ENCODE measurements around the gene ERV3-1. TPM values are rescaled to one million over a fixed set of nuclear protein-coding genes. Genes with fewer than 3 reads are reported as not detected.
"Not testable (repeated sequence)": the region's sequence is repeated elsewhere in the genome, so short reads cannot be mapped to it uniquely, and the experiment has no call there.

ERV3-1 gene
- total RNA-seq, 1 donor from 2014 or later, result 6.8 TPM

- peak; percentile 95 for DNase-seq
- H3K27ac ChIP-seq (replicated peaks), result peak overlapping the region; percentile 91
- H3K36me3 ChIP-seq, result no peaks in the 10 kb centered on the region
- TF ChIP-seq CTCF (IDR thresholded peaks at IDR 0.05; ENCODE audit: borderline replicate concordance), result no peak
- intact Hi-C loops (cut with micrococcal nuclease), result no loop called here
- H3K9me3 ChIP-seq (replicated peaks), result no peaks in the 10 kb centered on the region
- H3K27me3 ChIP-seq (ENCODE audit: low read depth), result no peaks in the 10 kb centered on the region
- peak overlapping the region; percentile 79 for H3K4me3 ChIP-seq
- peaks cover 20% of the 10 kb centered on the region for H3K4me1 ChIP-seq
These were observed 31.5 kb upstream of the ERV3-1 start for GRCh38 chr7:65037740-65038688.

- DNase-seq; H3K4me3 ChIP-seq; H3K9me3 ChIP-seq (replicated peaks); H3K36me3 ChIP-seq; H3K27me3 ChIP-seq (ENCODE audit: low read depth); intact Hi-C loops (cut with micrococcal nuclease): not testable (repeated sequence)
- Histone ChIP-seq H3K4me1 (peaks cover 20% of the 10 kb centered on the region), H3K27ac (replicated peaks) (peak overlapping the region; percentile 66)
These were observed 30.0 kb upstream of the ERV3-1 start for GRCh38 chr7:65036526-65036925.

- H3K4me3 ChIP-seq; DNase-seq; intact Hi-C loops (cut with micrococcal nuclease); H3K27me3 ChIP-seq (ENCODE audit: low read depth); H3K36me3 ChIP-seq; H3K9me3 ChIP-seq (replicated peaks): not testable (repeated sequence)
- Histone ChIP-seq H3K27ac (replicated peaks) (peak overlapping the region; percentile 66), H3K4me1 (peaks cover 20% of the 10 kb centered on the region)
These were observed 29.0 kb upstream of the ERV3-1 start for GRCh38 chr7:65035469-65035868.

GRCh38 chr7:65034120-65034782, 27.8 kb upstream of the ERV3-1 start:
- H3K27ac ChIP-seq (replicated peaks); intact Hi-C loops (cut with micrococcal nuclease); H3K9me3 ChIP-seq (replicated peaks): not testable (repeated sequence)

GRCh38 chr7:65033391-65033790, 26.9 kb upstream of the ERV3-1 start:
- H3K4me1 ChIP-seq; H3K4me3 ChIP-seq; intact Hi-C loops (cut with micrococcal nuclease); DNase-seq; H3K27ac ChIP-seq (replicated peaks); H3K36me3 ChIP-seq; H3K27me3 ChIP-seq (ENCODE audit: low read depth); H3K9me3 ChIP-seq (replicated peaks): not testable (repeated sequence)

More at GRCh38 chr7:65034120-65034782, 27.8 kb upstream of the ERV3-1 start:
- H3K4me1 ChIP-seq; H3K36me3 ChIP-seq; H3K27me3 ChIP-seq (ENCODE audit: low read depth); H3K4me3 ChIP-seq; DNase-seq: not testable (repeated sequence)

GRCh38 chr7:65025023-65025422, 18.5 kb upstream of the ERV3-1 start:
- H3K4me3 ChIP-seq; H3K36me3 ChIP-seq; H3K27me3 ChIP-seq (ENCODE audit: low read depth); intact Hi-C loops (cut with micrococcal nuclease); DNase-seq; H3K4me1 ChIP-seq; H3K9me3 ChIP-seq (replicated peaks); H3K27ac ChIP-seq (replicated peaks): not testable (repeated sequence)

- H3K4me3 ChIP-seq; intact Hi-C loops (cut with micrococcal nuclease); H3K36me3 ChIP-seq; H3K27me3 ChIP-seq (ENCODE audit: low read depth); DNase-seq; H3K27ac ChIP-seq (replicated peaks); H3K9me3 ChIP-seq (replicated peaks); H3K4me1 ChIP-seq: not testable (repeated sequence)
These were observed 14.5 kb upstream of the ERV3-1 start for GRCh38 chr7:65020978-65021377.

- DNase-seq; H3K9me3 ChIP-seq (replicated peaks); H3K27me3 ChIP-seq (ENCODE audit: low read depth); H3K27ac ChIP-seq (replicated peaks); intact Hi-C loops (cut with micrococcal nuclease); H3K4me3 ChIP-seq; H3K36me3 ChIP-seq: not testable (repeated sequence)
- peaks cover 22% of the 10 kb centered on the region for H3K4me1 ChIP-seq
These were observed 3.4 kb upstream of the ERV3-1 start for GRCh38 chr7:65009881-65010280.

GRCh38 chr7:65009394-65009793, 2.9 kb upstream of the ERV3-1 start:
- intact Hi-C loops (cut with micrococcal nuclease); H3K27me3 ChIP-seq (ENCODE audit: low read depth); DNase-seq; H3K9me3 ChIP-seq (replicated peaks); H3K4me3 ChIP-seq; H3K36me3 ChIP-seq; H3K27ac ChIP-seq (replicated peaks): not testable (repeated sequence)
- H3K4me1 ChIP-seq, result peaks cover 27% of the 10 kb centered on the region

GRCh38 chr7:65007036-65007435, 549 bp upstream of the ERV3-1 start:
- H3K9me3 ChIP-seq (replicated peaks); H3K27me3 ChIP-seq (ENCODE audit: low read depth); H3K36me3 ChIP-seq; DNase-seq; intact Hi-C loops (cut with micrococcal nuclease): not testable (repeated sequence)
- Histone ChIP-seq H3K27ac (replicated peaks) (peak overlapping the region; percentile 92), H3K4me1 (peaks cover 48% of the 10 kb centered on the region), H3K4me3 (peak overlapping the region; percentile 92)

Data from left ventricle myocardium inferior (tissue), 1 donor.